Astrocyte (in vitro differentiated cells and primary cell): Measurements from ENCODE around the gene CST11.

Experiments used
- CTCF ChIP-seq: IDR thresholded peaks from 2 replicates; pipeline ENCODE4 v1.5.1; 2011; ENCODE audit warnings: low read depth, mild to moderate bottlenecking, inconsistent platforms, low read length, moderate library complexity; ENCODE audit not compliant: insufficient read depth
- EZH2 ChIP-seq: IDR thresholded peaks from 2 replicates; pipeline ENCODE4 v1.6.1; 2012; ENCODE audit warnings: mild to moderate bottlenecking, low read length, inconsistent platforms; ENCODE audit not compliant: insufficient read depth

GRCh38 chr20:23445596-23446217, 7.0 kb downstream of the CST11 start:
- TF ChIP-seq CTCF (no peak), EZH2 (no peak)
